Panc1 (cell line): ENCODE results near the gene MLEC.

Source experiments
- CTCF ChIP-seq: fragments of 450-650 bp; IDR thresholded peaks from 2 replicates; pipeline ENCODE4 v1.5.1; 2017; ENCODE audit warnings: mild to moderate bottlenecking
- POLR2AphosphoS5 ChIP-seq: IDR thresholded peaks from 2 replicates; pipeline ENCODE4 v1.6.1; 2012; ENCODE audit warnings: mild to moderate bottlenecking, low read depth, low read length, moderate library complexity
- SIN3A ChIP-seq: IDR thresholded peaks from 2 replicates; pipeline ENCODE4 v1.6.1; 2012; ENCODE audit warnings: low read depth, mild to moderate bottlenecking, low read length, moderate library complexity, borderline replicate concordance; ENCODE audit not compliant: insufficient read depth

GRCh38 chr12:120686690-120687577 is at the start of gene MLEC:
- TF ChIP-seq POLR2AphosphoS5 (peak; percentile 59; the same call in 1 of the 2 replicates), CTCF (no peak), SIN3A (no peak; the same call in 1 of the 2 replicates)
